Type B pancreatic cell (in vitro differentiated cells): ENCODE measurements around the gene SEMA4D. TPM values are rescaled to one million over a fixed set of nuclear protein-coding genes. Genes with fewer than 3 reads are reported as not detected.

Experiments used
- DNase-seq: peaks from one replicate; pipeline ENCODE4 v3.0.0; 2021; ENCODE audit warnings: mixed read lengths; ENCODE audit not compliant: unreplicated experiment; ENCODE audit errors: extremely low spot score
- H3K27ac Mint-ChIP-seq: 2 replicates; pipeline ENCODE4 v1.8.0; 2021; ENCODE audit warnings: mild to moderate bottlenecking, mixed read lengths
- H3K27me3 Mint-ChIP-seq: 2 replicates; pipeline ENCODE4 v1.8.0; 2021; ENCODE audit warnings: mixed read lengths
- H3K36me3 Mint-ChIP-seq: 2 replicates; pipeline ENCODE4 v1.8.0; 2021; ENCODE audit warnings: mixed read lengths
- H3K4me1 Mint-ChIP-seq: one replicate; pipeline ENCODE4 v1.8.0; 2021; ENCODE audit warnings: mixed read lengths; ENCODE audit not compliant: unreplicated experiment
- H3K4me3 Mint-ChIP-seq: 2 replicates; pipeline ENCODE4 v1.8.0; 2021; ENCODE audit warnings: mild to moderate bottlenecking, mixed read lengths
- H3K9me3 Mint-ChIP-seq: 2 replicates; pipeline ENCODE4 v1.8.0; 2021; ENCODE audit warnings: mixed read lengths
- CTCF ChIP-seq: fragments of 200-600 bp; sonication (generic); conservative IDR thresholded peaks from 2 replicates; pipeline ENCODE4 v1.5.0; 2021; ENCODE audit warnings: antibody characterized with exemption, mild to moderate bottlenecking
- total RNA-seq: library from RNA; stranded (reverse); gene quantifications from 2 replicates; pipeline ENCODE4 v1.2.1, GENCODE V29; 2021; ENCODE audit warnings: low replicate concordance

Gene SEMA4D
- total RNA-seq, 1 donor from 2014 or later, result 32.3 TPM

- Mint-ChIP-seq H3K27ac (no peak overlapping the region), H3K36me3 (peaks cover 15% of the 10 kb centered on the region), H3K4me3 (no peak overlapping the region), H3K27me3 (no peaks in the 10 kb centered on the region), H3K4me1 (no peaks in the 10 kb centered on the region), H3K9me3 (no peaks in the 10 kb centered on the region)
- TF ChIP-seq CTCF, result no peak
- DNase-seq, result no peak
These were observed 97.4 kb downstream of the SEMA4D start for GRCh38 chr9:89400403-89401116.

GRCh38 chr9:89398621-89399020, 99.3 kb downstream of the SEMA4D start:
- TF ChIP-seq CTCF, result no peak
- H3K36me3 Mint-ChIP-seq, result peaks cover 19% of the 10 kb centered on the region
- H3K9me3 Mint-ChIP-seq, result no peaks in the 10 kb centered on the region
- DNase-seq, result no peak
- no peak overlapping the region for H3K27ac Mint-ChIP-seq
- H3K4me1 Mint-ChIP-seq, result no peaks in the 10 kb centered on the region
- H3K27me3 Mint-ChIP-seq, result no peaks in the 10 kb centered on the region
- H3K4me3 Mint-ChIP-seq, result no peak overlapping the region

- no peak for DNase-seq
- no peak for TF ChIP-seq CTCF
- no peak overlapping the region for H3K27ac Mint-ChIP-seq
- H3K4me1 Mint-ChIP-seq, result no peaks in the 10 kb centered on the region
- no peak overlapping the region for H3K4me3 Mint-ChIP-seq
- H3K36me3 Mint-ChIP-seq, result peaks cover 19% of the 10 kb centered on the region
- no peaks in the 10 kb centered on the region for H3K9me3 Mint-ChIP-seq
- no peaks in the 10 kb centered on the region for H3K27me3 Mint-ChIP-seq
These were observed 100.4 kb downstream of the SEMA4D start for GRCh38 chr9:89397471-89397870.

GRCh38 chr9:89395931-89396710, 101.8 kb downstream of the SEMA4D start:
- Mint-ChIP-seq H3K36me3 (peaks cover 15% of the 10 kb centered on the region), H3K9me3 (no peaks in the 10 kb centered on the region), H3K4me1 (no peaks in the 10 kb centered on the region), H3K27ac (no peak overlapping the region), H3K4me3 (no peak overlapping the region), H3K27me3 (no peaks in the 10 kb centered on the region)
- DNase-seq, result no peak
- TF ChIP-seq CTCF, result no peak

GRCh38 chr9:89394412-89394811, 103.5 kb downstream of the SEMA4D start:
- Mint-ChIP-seq H3K27ac (no peak overlapping the region), H3K9me3 (no peaks in the 10 kb centered on the region), H3K36me3 (peaks cover 9% of the 10 kb centered on the region), H3K4me1 (peaks cover 10% of the 10 kb centered on the region), H3K27me3 (no peaks in the 10 kb centered on the region), H3K4me3 (no peak overlapping the region)
- no peak for TF ChIP-seq CTCF
- DNase-seq, result no peak
